Iris pigment epithelial cell (primary cell): ENCODE data around the gene BANF2.
"Not testable (repeated sequence)": the region's sequence is repeated elsewhere in the genome, so short reads cannot be mapped to it uniquely, and the experiment has no call there.

Experiments used
- DNase-seq: peaks from one replicate; pipeline ENCODE4 v3.0.0-alpha.2; 2011; ENCODE audit warnings: low read depth

BANF2 gene

DNA sequence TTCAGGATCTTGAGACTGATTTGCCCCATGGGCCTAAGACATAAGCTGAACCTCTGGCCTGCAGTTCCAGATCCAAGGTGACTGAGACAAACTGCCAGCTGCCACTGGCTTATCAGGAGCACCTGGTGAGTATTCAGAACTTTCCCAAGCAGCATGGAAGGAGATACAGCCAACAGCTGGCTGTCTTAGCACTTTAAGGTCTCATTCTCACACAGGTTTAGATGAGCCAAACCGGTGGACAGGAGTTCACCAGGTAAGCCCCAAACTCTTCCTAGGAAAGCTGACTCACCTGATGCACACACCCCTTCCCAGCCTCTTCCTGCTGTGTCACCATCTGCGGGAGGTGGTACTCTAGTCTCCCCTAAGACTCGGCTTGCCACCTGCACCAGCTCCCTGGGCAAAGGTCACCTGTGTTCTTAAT, at the start of gene BANF2:
BANF2 (plus strand) TSS at position 36 of the 421 bp plus-strand sequence. CDS start 25,060 bp downstream, outside the sequence.
- DNase-seq = no peak

DNA sequence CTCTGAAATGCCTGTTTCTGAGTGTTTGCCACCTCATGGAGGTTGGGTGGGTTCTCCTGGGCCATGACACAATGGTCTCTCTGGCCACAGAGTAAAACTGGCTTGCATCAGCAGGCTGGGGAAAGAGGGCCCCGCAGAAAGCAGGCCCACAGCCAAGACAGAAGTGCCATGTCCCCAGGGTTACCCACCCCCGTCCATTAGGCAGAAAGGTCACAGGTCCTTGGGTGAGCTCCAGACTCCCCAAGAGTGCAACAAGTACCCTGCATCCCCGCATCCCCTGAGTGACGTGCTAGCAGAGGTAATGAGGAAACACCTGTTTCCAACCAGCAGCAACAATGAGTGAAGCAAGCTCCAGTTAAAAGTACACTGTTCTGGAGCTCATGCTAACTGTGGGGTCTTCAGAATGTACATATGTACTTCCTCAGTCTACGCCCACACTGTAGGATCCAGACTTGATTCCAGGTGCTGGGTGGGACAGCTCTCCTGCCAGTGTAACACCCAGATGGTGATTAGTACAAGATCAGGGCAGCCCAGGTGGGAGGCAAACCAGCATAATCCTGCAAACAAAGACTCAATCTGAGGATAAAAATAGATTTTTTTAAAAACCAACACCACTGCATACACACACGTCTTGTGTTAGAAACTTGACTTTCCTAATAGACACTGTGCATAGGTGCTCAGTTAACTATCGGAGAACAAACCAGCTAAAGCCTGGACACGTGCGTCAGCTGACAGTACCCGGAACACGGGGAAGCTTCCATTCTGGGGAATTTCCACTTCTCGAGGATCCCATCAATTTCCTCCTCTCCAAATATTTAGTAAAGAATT, 49.3 kb upstream of the BANF2 start:
- DNase-seq = no peak

DNA sequence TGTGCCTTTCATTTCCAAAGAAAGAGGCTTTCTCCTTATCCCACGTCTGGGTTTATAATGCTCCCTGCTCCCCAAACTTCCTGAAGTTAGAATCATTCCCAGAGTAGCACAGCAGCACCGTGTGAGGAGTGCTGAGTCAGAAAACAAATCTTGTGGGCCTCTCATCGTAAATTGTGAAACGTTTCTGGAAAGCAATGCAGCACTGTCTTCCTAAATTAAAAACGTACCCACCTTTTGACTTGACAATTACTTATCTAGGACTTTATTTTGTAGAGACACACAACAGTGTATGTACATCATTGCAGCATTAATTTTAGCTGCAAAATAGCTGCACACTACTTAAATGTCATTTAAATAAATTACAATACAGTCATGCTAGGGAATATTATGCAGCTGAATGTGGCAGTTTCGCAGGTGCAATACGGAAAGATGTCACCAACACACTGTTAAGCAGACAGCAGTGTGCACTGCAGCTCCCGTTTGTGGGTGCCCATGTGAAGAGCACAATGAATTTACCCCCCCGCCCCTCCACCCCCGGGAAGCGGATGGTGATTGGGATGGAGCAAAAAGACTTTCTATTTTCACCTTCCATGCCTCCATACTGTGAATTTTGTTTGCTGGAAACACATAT, 48.5 kb upstream of the BANF2 start:
- DNase-seq = peak; percentile 41

DNA sequence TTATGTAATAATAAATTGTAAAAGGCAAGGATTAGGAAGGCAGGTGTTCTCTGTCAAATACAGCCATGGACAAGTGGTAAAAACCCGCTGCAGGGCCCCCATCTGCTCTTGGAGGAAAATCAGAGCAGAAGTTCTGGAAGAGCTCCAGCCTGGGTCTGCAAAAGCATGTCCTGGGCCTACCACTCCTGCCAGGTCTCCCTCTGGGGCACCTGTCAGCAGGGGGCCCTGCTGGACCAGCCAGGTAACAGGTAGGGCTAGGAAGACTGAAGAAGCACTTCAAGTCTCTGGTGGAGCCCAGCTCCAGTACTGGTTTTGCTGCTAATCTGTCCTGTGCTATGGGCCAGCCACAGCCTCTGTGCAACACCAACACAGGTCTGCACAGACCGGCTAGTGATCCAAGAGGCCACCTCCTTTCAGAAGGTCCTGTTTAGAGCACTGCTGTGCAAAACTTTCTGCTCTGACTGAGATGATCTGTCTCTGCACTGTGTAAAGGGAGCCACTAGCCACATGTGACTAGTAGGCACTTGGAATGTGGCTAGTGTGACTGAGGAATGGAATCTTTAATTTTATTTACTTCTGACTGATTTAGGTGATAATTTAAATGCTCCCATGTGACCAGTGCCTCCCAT, 47.9 kb upstream of the BANF2 start:
- no peak for DNase-seq

DNA sequence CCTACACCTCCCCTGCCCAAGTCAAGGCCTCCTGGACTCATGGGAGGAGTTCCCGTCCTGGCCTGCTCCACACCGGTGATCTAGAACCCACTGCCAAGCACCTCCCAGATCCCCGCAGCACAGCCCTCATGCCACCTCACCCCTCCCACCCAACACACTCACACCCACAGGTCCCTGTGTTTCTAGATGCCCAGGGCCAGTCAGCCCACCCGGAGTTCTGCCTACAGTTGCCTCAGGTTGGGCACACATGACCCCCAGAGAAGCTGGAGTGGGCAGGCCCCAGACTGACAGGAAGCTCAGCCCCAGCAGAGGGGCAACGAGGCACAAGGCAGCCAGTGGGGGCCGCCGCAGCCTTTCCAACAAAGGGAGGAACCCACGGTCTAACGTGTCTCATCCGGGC, 47.4 kb upstream of the BANF2 start:
- DNase-seq = no peak

DNA sequence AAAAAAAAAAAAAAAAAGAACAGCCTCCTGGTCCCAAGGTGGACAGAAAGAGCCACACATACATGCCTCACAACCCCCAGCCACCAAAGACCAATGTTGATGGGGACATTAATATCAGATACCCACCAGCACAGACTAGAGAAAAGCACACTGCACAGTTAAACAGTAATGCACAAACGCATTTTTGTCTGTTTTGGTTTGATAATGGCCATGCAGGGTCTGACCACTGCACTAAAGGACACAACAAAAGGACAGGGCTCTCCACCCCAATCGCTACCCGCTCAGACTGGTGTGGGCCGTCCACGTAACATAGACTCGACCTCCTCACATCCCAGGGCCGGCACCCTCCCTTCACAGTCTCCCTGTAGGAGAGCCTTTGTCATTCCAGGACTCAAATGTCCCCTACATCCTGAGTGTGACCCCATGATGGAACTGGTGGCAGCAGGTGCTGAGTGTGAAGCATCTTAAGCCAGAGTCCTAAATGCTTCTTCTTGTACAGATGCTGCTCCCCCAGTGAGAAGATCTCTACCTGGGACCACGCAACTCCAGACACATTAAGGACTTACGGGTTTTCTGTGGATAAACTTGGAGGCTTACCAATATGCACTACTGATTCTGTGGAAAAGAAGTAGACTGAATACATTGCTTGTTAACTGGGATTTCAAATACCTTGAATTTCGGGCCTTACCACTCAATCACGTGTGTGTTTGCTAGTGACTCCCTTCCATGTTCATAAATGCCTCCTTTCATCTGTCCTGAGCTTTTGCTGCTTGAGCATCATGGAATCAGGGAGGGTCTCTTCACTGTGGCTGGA, 45.7 kb upstream of the BANF2 start:
- no peak for DNase-seq

DNA sequence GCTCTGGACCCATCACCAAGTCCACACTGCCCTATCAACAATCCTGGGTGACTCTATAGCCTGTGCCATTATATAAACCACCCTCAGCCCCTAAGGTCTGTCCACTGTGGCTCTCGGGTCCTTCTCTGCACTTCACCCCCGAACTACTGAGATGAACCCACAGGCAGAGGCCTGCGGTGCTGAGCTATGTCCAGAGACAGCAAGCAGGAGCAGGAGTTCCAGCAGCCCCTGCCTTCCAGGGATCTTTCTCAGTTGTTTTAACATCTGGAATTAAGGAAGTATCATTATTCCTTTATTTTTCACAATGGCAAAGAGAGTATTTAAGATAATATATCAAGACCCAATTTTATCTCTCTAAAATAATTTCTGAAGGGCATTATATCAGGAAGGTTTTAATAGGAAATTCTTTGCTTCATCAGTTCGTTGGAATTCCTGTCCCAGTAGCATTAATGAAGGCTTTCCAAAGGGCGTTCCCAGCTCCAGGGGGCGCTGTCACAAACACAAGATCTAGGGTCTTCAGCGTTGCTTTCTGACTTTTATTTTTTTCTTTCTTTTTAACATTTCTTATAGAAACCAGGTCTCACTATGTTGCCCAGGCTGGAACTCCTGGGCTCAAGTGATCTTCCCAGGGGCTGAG, 45.0 kb upstream of the BANF2 start:
- peak; percentile 45 for DNase-seq

DNA sequence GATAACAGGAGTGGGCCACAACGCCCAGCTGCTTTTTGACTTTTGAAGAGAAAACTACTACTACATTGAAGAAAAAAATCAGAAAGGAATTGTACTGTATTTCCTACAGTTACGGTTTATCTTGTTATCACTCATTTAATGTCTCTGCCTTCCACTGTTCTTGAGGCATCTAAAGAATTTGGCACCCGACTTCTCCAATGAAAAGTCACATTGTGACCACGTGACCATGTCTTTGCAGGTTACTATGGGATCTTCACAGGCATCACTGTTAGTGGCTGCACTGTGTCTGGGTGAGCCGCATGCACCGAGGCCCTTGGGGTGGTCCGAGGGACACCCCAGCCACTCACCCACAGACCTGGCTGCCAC, 44.5 kb upstream of the BANF2 start:
- DNase-seq = no peak

DNA sequence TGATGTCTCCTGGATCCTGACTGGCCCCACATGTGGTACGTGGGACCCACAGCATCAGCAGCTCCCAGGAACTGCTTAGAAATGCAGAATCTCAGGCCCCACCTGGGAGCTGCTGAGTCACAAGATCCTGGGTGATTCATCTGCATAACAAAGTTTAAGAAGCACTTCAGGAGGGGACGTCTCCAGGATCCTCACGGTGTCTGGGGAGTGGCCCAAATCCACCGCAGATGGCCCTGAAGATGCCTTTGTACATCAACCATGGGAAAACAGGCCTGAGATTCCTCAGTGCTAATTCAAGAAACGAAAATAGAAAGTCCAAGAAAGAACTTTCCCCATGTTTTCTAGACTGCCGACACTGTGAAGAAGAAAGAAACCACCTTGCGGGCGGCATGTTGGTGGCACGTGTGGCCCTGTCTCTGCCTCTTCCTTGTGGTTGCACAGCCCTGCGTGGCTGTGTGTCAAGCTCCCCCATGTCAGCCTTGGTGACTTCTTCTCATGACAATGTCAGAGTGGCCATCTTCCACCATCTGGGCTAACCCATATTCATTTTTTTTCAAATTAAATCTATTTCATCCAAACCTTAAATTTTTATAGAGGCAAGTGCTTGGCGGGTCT, 43.8 kb upstream of the BANF2 start:
- peak; percentile 47 for DNase-seq

DNA sequence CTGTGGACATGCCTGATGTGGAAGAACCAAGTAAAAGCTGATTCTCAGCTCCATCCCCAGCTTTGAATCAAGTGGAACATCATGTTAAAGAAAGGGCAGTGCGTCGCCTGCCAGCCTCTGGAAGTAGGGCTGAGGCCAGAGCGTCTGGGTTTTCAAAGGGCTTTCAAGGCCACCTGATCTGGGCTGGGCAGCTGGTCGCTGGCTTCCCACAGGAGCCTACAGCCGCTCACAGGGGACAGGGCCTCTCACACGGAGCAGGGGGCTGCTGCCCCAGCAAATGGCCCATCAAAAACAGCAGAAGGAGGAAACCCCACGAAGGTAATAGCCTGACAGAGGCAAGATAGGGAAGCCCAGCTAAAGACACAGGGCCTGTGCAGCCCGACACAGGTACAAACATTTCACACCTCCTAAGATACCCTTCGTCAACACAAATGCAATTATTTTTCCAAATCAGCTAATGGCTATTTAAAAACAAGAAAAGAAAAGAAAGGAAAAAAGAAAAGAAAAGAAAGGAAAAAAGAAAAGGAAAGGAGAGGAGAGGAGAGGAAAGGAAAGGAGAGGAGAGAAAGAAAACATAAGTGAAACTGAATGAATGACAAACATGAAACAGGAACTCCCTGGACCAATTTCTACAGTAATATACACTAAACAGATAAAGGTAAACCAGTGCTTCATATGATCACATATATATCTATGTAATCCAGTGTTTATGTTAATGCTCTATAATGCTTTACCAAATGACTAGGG, 42.5 kb upstream of the BANF2 start:
- DNase-seq = no peak

DNA sequence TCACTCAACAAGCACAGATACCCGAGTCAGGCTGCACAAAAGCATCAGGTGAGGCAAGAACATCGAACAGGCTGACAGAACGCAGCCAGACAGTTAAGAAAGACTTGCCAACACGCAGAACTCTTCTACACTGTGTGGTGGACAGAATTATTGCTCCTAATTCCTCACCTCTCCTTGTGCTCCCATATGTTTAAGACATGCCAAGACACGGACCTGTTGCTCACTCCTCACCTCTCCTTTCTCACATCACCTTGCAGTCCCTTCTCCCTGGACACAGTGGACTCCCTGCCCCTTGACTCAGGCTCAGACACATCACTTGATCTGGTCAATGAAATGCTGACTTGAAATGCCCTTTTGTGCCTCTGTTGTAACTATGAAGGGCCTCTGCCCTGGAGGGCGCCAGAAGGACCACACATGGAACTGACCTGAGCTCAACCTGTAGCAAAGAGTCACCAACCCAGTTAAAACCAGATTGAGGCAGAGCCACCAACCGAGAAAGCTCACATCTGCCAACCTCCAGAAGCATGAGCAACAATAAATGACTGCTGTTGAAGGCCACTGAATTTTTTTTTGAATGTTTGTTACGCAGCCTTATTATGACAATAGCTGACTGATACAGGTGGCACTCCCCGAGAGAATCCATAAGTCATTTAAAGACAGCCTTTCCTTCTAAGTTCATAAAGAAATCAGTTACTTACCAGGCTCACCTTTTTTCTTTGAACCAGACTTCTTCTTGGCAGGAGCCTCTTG, 41.7 kb upstream of the BANF2 start:
- DNase-seq = no peak

DNA sequence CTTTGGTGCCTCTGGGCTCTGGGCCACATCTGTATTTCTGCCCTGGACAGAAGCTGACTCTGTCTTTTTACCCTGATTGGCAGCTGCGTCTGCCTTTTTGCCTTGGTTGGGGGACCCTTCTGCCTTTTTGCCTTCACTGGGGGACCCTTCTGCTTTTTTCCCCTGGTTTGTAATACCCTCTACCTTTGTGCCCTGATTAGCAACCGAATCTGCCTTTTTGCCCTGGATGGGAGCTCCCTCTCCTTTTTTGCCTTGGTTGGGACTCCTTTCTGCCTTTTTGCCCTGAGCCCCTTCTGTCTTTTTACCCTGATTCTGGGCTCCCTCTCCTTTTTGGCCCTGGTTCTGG, 41.1 kb upstream of the BANF2 start:
- no peak for DNase-seq

DNA sequence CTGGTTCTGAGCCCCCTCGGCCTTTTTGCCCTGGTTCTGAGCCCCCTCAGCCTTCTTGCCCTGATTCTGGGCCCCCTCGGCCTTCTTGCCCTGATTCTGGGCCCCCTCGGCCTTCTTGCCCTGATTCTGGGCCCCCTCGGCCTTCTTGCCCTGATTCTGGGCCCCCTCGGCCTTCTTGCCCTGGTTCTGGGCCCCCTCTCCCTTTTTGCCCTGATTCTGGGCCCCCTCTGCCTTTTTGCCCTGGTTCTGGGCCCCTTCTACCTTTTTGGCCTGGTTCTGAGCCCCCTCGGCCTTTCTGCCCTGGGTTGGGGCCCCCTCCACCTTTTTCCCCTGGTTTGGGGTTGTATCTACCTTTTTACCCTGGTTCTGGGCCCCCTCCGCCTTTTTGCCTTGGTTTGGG, 40.4 kb upstream of the BANF2 start:
- not testable (repeated sequence) for DNase-seq

DNA sequence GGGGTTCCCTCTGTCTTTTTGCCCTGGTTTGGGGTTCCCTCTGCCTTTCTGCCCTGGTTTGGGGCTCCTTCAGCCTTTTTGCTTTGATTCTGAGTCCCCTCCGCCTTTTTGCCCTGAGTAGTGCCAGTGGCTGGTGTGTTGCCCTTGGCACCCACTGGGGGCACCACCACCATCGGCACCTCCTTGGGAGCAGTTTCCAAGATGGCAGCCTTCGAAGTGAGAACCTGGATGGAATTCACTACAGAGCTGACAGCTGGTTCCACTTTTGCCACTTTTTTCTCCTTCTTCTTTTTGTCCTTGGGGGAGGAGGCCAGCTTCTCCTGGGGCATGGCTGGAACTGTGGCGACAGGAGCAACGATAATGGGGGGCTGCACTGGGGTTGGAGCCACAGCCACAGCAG, 40.0 kb upstream of the BANF2 start:
- DNase-seq = no peak

DNA sequence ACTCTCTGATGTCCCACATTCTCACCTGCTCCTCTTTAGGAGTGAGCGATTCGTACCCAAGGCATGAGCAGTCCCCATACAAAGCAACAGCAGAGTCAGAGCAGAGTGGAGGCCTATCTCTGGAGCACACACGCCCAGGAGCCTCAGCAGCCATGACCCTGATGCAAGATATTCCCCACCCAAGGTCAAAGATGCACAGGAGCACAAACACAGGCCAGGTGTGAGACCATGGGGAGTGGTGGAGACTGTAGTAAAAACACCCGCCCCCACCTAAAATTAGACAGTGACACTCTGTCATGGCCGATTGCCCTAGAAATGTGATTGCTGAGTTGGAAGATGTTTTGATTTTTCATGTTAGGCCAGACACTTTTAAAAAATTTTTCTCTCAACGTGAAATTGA, 39.1 kb upstream of the BANF2 start:
- DNase-seq = no peak

DNA sequence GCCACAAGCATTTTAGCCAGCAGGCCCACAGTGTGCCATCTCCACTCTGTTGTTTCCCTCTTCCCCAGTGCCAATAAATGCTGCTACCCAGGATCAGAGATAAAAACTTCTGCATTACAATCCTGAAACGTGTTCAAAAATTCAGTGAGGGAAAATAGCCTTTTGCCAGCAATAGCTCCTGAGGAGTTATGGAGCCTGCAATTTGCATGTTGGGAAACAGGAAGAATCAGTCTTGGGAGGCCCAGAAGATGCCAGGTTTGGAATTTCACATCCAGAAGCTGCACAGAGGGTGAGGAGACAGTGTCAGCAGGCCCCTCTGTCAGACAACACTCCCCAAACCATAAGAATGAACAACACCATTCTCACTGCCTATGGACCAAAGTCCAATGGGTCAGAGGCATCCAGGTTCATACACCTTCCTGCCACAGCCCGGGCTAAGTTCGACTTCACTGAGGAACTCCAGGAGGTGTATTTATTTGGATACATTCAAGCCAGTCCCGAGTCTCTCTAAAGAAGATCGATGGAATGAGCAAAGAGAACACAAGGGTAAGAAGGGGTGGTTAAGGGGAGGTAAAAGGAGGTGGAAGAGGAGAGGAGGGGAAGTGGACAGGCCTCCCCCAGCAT, 38.5 kb upstream of the BANF2 start:
- DNase-seq = no peak

DNA sequence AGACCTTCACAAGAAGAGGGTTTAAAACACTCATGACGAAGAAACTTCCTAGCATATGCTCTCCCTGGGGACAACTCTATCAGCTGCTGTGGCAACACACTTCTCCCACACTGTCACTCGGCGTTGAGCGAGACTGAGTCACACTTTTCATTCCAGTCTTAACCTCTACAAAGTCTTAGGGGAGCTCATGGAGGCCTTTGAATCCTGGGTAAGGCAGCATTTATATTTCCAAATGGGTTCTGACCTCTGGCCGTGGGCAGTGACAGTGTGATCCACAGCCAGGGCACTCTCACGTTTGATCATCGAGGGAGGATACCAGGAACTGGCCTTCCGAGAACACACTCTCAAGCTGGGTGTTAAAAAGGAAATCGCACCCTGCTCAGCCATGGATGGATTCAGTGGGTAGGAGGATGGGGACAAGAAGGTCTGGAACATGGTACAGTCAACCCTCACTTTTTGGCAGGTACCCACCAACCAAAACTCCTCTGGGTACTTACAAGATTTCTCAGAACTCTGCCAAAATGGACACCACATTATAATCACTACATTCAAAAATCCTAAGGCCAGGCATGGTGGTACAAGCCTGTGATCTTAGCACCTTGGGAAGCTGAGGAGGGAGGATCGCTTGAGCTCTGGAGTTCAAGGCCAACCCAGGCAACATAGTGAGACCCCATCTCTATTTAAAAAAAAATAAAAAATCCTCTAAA, 37.3 kb upstream of the BANF2 start:
- DNase-seq = peak; percentile 39

DNA sequence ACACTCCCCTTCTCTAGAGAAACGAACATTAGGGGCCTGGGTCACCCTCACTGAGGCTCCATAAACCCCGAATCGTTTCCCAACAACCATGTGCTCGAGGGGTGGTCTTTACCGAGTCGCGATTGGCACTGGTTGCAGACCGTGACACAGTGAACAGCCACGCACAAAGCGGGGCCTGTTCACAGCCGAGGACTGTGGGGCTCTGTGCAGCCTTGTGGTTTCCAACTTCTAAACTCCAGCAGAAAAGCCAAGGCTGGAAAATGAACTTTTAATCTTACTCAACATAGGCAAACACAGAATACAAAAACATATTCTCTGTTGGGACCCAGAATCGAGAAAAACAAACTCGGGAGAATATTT, 36.7 kb upstream of the BANF2 start:
- DNase-seq = no peak

DNA sequence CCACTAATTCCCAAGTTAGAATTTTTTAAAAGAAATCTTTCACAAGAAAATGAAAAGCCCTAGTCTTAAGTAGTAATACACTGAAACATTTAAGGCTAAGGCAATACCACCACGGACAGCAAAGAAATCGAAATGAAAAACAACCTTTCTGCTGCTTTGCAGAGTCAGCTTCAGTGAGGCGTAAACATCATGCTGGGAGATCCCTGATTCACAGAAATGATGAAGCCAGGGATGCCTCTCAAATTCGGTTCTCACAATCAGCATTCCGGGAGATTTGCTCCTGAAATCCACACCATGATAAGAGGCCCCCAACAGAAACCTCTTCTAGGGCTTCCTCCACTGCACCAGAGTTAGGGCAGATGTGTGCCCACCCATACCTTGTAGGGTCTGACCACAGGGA, 36.3 kb upstream of the BANF2 start:
- peak; percentile 46 for DNase-seq
